GM13976 (cell line): ENCODE measurements around the gene NEURL1B.

ENCODE experiments used
- DNase-seq: peaks from one replicate; pipeline ENCODE4 v3.0.0; 2012; ENCODE audit warnings: low spot score
- in situ Hi-C: fragments of 300-500 bp; cut with MboI; formaldehyde crosslinking; loops from one replicate; pipeline ENCODE4 v1.12.0; 2022; ENCODE audit warnings: low sequenced_read_pairs, mixed read lengths, inconsistent platforms; ENCODE audit not compliant: unreplicated experiment
- TF ChIP-seq, protein P1 (sequence below): IDR thresholded peaks from 2 replicates; pipeline ENCODE4 v1.5.1; 2012; ENCODE audit warnings: borderline replicate concordance, mild to moderate bottlenecking; ENCODE audit not compliant: insufficient read depth; ENCODE audit errors: extremely low read depth, missing control alignments, control extremely low read depth

The NEURL1B gene

DNA sequence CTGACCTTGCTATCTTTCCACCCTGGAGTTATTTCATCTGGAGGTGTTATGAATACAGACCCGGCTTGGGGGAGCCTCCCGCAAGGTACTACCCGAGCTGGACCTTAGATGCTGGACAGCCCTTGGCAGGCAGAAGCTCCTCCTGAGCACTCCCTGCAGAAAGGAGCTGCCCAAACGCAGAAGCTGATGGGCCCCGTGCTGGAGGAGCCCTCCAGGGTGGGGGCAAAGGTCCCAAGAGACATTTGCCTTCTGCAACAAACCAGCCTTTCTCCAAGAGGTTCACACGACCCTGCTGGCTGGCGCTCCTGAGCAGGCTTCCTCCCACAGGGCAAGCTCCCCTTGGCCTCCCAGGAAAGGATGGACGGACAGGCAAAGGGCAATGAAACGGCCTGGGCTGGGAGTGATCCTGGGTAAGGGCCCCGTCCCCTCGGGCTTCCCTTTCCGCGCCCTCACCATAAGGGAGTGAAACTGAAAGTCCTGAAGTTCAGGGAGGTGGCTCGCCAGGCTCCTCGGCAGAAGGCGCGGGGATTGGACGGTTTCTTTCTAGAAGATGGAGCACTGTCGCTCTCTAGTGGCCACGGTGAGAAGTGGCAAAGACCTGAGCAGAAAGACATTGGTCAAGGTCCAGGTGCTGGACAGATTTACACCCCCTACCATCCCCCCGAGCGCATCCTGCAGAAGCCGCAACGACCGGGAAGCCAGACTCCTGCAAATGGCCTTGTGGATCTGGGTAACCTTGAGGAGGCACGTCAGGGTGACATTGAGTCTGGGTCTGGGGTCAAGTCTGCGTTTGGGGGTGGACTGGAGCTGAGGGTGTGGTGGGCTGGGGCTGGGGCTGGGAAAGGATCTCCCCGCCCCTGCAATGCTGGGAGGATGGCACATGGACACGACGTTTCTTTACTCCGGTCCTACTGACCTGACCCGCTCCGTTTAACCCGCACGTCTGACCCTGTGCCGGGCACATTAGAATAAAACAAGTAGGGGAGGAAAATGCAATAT is 56.4 kb downstream of the NEURL1B start:
- TF ChIP-seq, protein P1, sequence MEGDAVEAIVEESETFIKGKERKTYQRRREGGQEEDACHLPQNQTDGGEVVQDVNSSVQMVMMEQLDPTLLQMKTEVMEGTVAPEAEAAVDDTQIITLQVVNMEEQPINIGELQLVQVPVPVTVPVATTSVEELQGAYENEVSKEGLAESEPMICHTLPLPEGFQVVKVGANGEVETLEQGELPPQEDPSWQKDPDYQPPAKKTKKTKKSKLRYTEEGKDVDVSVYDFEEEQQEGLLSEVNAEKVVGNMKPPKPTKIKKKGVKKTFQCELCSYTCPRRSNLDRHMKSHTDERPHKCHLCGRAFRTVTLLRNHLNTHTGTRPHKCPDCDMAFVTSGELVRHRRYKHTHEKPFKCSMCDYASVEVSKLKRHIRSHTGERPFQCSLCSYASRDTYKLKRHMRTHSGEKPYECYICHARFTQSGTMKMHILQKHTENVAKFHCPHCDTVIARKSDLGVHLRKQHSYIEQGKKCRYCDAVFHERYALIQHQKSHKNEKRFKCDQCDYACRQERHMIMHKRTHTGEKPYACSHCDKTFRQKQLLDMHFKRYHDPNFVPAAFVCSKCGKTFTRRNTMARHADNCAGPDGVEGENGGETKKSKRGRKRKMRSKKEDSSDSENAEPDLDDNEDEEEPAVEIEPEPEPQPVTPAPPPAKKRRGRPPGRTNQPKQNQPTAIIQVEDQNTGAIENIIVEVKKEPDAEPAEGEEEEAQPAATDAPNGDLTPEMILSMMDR, result peak; percentile 91
- in situ Hi-C loops, result loop anchor here (5.0 kb wide), 1 partner anchor 215 kb away; no protein-coding TSS in a partner anchor
- DNase-seq, result peak; percentile 91

DNA sequence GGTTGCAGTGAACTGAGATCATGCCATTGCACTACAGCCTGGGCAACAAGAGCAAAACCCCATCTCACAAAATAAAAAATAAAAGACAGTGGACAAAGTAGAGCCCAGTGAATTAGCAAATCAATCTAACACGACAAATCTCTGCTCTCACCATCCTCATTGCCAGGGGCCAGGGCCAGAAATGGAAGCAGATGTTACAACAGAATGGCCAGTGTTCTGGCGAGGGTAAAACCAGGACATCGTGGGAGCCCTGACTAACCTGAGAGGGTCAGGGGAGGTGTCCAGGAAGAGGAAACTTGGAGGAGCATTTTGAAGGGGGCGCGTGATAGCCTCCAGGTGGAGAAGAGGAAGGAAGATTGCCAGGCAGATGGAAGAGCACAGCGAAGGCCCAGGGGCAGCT is 58.4 kb downstream of the NEURL1B start:
- DNase-seq, result no peak
- TF ChIP-seq, protein P1, result no peak
- in situ Hi-C loops, result loop anchor here (5.0 kb wide), 1 partner anchor 217 kb away; no protein-coding TSS in a partner anchor

- in situ Hi-C loops, result loop anchor here (5.0 kb wide), 1 partner anchor 218 kb away; no protein-coding TSS in a partner anchor
- TF ChIP-seq, protein P1, result no peak
- DNase-seq, result no peak
Measured at GRCh38 chr5:172699999-172700364, 58.9 kb downstream of the NEURL1B start.

- TF ChIP-seq, protein P1, result no peak
- in situ Hi-C loops, result no loop called here
- DNase-seq, result no peak
Measured at GRCh38 chr5:172700365-172701290, 59.6 kb downstream of the NEURL1B start.

GRCh38 chr5:172701291-172701656 is 60.2 kb downstream of the NEURL1B start:
- TF ChIP-seq, protein P1, result no peak
- DNase-seq, result no peak
- in situ Hi-C loops, result no loop called here

GRCh38 chr5:172703952-172704351 is 62.9 kb downstream of the NEURL1B start:
- DNase-seq, result no peak
- in situ Hi-C loops, result no loop called here
- TF ChIP-seq, protein P1, result no peak
